NCI-H1417 (cell line): ENCODE measurements around the gene GPR31.
"Not testable (repeated sequence)": the region's sequence is repeated elsewhere in the genome, so short reads cannot be mapped to it uniquely, and the experiment has no call there.

Experiments
- DNase-seq, 3 experiments: peaks; one replicate each; lab custom pipeline; 2025; lab: John Stamatoyannopoulos, UW

GPR31 gene

GRCh38 chr6:167167699-167168098 lies 9.9 kb upstream of the GPR31 start:
- DNase-seq = not testable (repeated sequence)

- no peak for DNase-seq
Measured at GRCh38 chr6:167165858-167166471, 8.2 kb upstream of the GPR31 start.

GRCh38 chr6:167164261-167164660 lies 6.5 kb upstream of the GPR31 start:
- DNase-seq = no peak

- DNase-seq = no peak
Measured at GRCh38 chr6:167163476-167164011, 5.8 kb upstream of the GPR31 start.

DNA sequence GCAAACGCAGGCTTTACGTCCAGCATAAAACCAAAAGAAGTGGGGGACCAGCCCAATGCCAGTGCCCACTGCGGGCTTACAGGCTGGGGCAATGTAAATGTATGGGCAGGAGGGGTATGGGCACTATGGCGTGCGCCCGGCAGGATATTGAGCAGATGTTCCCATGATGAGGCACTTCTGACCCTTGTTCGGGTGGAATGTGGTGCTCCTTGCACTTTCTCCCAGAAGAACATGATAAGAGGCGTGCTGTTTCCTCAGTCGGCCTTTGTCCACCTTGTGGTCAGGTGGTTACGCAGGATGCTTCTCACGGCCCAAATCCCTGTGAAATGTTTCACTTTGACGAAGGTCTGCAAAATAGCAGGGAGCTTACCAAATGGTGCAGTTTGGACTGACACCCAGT lies 4.8 kb upstream of the GPR31 start:
- no peak for DNase-seq

DNA sequence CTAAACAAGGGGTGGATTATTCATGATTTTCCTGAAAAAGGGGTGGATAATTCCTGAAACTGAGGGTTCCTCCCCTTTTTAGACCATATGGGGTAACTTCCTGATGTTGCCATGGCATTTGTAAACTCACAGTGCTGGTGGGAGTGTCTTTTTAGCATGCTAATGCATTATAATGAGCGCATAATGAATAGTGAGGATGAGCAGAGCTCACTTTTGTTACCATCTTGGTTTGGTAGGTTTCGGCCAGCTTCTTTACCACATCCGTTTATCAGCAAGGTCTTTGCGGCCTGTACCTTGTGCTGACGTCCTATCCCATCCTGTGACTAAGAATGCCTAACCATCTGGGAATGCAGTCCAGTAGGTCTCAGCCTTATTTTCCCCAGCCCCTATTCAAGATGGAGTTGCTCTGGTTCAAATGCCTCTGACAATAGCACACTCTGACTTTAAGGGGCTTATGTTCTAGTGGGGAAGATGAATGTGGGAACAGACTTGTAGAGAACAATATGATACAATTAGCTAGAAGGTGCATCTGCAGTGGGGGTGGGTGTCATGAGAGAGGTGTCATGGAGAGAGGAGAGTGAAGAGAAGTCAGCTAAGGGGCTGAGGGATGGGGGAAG lies 4.2 kb upstream of the GPR31 start:
- no peak for DNase-seq

DNA sequence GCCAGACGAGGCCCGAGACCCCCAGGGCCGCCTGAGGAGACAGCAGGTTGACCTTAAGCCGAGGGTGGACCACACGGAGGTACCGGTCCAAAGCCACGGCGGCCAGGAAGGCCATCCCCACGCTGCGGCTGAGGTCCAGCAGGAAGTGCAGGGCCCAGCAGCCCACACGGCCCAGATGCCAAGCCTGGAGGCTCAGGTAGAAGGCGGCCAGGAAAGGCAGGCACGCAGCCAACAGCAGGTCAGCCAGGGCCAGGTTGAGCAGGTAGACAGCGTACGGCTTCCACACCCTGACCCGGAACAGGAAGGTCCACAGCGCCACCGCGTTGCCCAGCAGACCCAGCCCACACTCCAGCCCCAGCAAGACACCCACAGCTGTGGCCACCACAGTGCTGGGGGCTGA lies 366 bp downstream of the GPR31 start:
- no peak for DNase-seq

DNA sequence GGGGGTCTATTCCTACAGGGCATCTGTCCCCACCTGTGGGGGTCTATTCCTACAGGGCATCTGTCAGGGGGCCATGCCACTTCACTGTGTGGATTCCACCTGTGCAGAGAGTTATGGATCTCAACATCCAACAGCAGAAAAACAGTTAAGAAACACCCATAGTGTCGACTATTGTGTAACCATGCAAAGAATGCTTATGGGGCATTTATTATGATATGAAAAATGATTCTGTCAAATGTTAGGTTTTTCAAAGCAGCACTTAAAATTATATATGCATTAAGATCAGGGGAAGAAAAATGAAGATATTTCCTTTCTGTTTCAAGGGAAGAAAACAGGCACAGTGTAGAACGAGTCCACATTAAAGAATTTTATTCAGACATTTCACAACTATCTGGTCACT lies 2.9 kb downstream of the GPR31 start:
- DNase-seq = no peak

DNA sequence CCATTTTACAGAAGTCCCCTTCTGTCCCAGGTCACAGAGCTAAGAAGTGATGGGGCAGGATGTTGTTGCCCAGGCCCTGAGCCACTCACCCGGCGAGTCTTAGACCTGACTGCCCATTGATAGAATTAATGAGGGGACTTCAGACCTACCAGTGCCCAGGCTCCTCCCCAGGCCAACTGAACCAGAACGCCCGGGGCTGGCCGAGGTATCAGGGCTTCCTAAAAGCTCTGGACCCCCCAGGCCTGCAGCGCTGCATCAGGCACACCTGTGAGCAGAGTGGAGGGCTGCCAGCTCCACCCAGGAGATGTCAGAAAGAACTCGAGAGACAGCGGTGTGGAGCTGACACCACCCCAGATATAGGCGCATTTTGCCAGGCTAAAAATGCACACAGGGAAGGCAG lies 3.5 kb downstream of the GPR31 start:
- no peak for DNase-seq

GRCh38 chr6:167153521-167153959 lies 4.2 kb downstream of the GPR31 start:
- no peak for DNase-seq

DNA sequence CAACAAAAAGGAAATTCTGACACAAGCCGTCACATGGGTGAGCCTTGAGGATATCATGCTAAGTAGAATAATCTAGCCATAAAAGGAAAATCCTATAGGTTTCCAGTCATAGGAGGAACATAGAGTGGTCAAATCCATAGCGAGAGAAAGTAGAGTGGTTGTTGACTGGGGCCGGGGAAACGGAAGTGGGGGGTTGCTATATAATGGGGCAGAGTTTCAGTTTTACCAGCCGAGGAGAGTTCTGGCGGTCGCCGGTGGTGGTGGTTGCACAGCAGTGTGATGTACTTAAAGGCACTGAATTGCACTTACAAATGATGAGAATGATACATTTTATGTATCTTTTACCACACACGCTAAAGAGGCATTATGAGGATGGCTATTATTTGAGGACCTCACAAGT lies 4.9 kb downstream of the GPR31 start:
- no peak for DNase-seq

DNA sequence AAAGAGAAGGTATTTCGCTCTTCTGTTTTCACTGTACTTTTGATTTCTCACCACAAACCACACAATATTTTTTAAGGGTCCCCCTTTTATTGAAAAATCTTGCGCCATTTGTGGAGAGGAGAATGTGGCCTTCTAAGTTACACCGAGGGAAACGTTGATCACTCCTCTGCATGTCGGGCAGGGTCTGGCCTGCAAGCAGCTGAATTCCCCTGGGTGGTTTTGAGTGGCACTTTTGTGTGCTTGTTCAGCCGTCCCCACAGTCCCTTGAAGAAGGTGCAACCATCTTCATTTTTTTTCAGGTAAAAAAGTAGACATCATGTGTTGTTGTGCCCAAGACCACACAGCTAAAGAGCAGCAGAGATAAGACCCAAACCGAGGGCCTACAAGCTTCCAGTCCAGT lies 6.1 kb downstream of the GPR31 start:
- peak in 1 of 3 experiments; percentile 56 for DNase-seq

DNA sequence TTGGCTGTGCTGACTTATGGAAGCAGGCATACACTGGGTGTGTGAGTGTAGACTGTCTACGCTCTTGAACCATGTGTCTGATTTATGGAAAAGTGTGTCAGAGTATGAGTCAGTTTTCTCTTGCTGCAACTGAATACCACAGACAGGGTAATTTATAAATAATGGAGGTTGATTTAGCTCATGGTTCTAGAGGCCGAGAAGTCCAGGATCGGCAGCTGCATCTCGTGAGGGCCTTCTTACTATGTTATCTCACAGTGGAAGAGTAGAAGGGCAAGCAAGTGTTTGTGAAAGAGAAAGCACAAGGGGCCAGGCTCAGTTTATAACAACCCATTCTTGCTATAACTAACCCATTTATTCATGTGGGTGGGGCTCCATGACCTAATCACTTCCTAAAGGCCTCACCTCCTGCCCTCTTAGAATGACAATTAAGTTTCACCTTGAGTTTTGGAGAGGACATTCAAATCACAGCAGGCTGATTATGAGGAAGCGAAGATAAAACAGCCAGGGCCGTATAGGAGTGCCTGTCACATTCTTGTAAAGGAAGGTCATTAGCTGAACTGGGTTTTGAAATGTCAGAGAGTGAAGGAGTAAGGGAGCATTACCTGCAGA lies 6.7 kb downstream of the GPR31 start:
- no peak for DNase-seq

GRCh38 chr6:167148997-167149396 lies 8.8 kb downstream of the GPR31 start:
- no peak for DNase-seq

DNA sequence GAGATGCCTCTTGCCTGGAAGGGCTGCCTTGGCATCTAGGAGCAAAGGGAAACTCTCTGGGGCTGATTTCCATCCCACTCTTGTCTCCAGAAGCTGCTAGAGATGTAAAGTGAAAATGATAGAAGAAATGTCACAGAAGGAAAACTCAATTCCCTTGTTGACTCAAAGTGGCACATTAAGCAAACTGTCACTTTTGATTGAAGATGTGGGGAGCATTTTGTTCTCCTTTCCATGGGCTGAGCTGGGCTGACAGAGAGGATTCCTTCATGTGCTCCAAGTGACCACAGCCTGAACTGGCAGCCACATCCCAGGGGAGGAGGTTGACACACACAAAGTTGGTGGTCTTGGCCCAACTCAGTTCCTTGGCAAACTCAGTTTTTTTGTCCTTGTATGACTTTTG lies 9.8 kb downstream of the GPR31 start:
- DNase-seq = no peak

- no peak for DNase-seq
Measured at GRCh38 chr6:167146977-167147376, 10.8 kb downstream of the GPR31 start.

GRCh38 chr6:167146135-167146534 lies 11.6 kb downstream of the GPR31 start:
- no peak for DNase-seq

DNA sequence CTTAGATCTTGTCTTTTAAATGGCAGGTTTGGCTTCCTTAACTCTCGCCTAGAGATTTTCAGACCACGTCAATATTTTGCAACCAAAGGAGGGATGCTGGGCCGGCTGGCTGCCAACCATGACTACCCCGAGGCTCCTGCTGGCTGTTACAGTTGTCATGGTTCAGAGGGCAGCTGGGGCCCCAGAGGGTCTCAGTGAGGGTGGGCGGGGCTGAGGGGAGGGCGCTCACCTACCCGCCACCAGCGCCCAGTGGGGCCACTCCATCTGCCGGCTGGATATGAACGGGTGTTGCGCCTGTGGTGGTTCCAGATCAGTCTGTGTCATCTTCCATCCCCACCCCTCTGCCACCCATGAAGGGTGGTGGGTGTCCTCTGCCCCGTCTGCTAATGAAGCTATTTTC lies 12.3 kb downstream of the GPR31 start:
- DNase-seq = no peak

DNA sequence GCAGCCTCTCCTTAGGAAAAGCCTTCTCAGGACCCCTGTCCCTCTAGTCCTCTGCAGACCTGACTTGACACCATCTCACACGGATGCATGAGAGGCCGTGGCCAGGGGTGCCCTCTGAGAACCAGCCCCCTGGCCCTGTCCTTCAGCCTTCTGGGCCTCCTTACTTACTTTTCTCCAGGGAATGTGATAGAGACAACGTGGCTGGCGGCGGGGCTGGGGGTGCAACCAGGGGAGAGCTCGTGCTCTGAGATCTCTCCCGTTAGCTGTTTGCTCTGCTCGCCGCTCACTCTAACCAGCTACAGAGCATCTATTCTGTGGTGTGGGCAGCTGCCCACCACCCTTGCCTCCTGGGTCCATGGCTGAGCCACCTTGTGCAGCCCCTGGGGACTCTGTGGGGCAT lies 14.7 kb downstream of the GPR31 start:
- DNase-seq = no peak

DNA sequence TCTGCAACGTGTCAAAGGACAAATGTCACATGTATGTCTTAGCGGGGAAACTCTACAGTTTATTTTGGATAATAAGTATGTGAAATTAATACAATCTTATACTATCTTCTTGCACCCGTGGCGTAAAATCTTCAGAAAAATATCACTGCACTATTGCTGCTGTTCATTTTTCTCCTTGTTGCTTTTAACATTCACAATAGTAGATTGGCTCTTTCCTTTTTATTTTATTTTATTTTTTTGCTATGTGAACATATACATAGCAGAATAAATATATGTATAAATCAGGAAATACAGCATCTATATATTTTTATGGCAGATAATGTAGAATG lies 15.4 kb downstream of the GPR31 start:
- DNase-seq = no peak

GRCh38 chr6:167141667-167142432 lies 15.9 kb downstream of the GPR31 start:
- peak; percentile 40 to 76 (median 62) for DNase-seq

GRCh38 chr6:167140589-167141474 lies 16.9 kb downstream of the GPR31 start:
- no peak for DNase-seq
